GM19324 (cell line): ENCODE results near the gene NPIPB9.

Experiments
- ATAC-seq: cut with Tn5 transposase; IDR thresholded peaks from one replicate; pipeline ENCODE4 v1.9.1; 2021; ENCODE audit warnings: mild to moderate bottlenecking, moderate library complexity; ENCODE audit not compliant: unreplicated experiment, low FRiP score

NPIPB9 gene

GRCh38 chr16:28821874-28822519 lies 70.4 kb downstream of the NPIPB9 start:
- no peak for ATAC-seq
